EH (cell line): ENCODE results near the gene PGBD5.

Source experiments
- DNase-seq: peaks from one replicate; pipeline ENCODE4 v3.0.0-alpha.2; 2015; ENCODE audit warnings: low read depth

PGBD5 gene

GRCh38 chr1:230278871-230279582, 147.1 kb downstream of the PGBD5 start:
- DNase-seq, result no peak

- DNase-seq, result no peak
Observed at GRCh38 chr1:230278376-230278775, 147.8 kb downstream of the PGBD5 start.

GRCh38 chr1:230277201-230278025, 148.7 kb downstream of the PGBD5 start:
- no peak for DNase-seq

GRCh38 chr1:230276401-230276800, 149.7 kb downstream of the PGBD5 start:
- DNase-seq, result no peak

GRCh38 chr1:230274254-230274653, 151.9 kb downstream of the PGBD5 start:
- DNase-seq, result no peak

GRCh38 chr1:230273141-230273710, 152.9 kb downstream of the PGBD5 start:
- no peak for DNase-seq

GRCh38 chr1:230272557-230272956, 153.6 kb downstream of the PGBD5 start:
- no peak for DNase-seq

GRCh38 chr1:230271300-230272035, 154.7 kb downstream of the PGBD5 start:
- no peak for DNase-seq

GRCh38 chr1:230270559-230271281, 155.4 kb downstream of the PGBD5 start:
- DNase-seq, result peak; percentile 28

- DNase-seq, result no peak
Observed at GRCh38 chr1:230270185-230270558, 156.0 kb downstream of the PGBD5 start.

- peak; percentile 75 for DNase-seq
Observed at GRCh38 chr1:230268371-230269170, 157.6 kb downstream of the PGBD5 start.

GRCh38 chr1:230267338-230268065, 158.6 kb downstream of the PGBD5 start:
- DNase-seq, result no peak

GRCh38 chr1:230266456-230266855, 159.7 kb downstream of the PGBD5 start:
- DNase-seq, result no peak

- no peak for DNase-seq
Observed at GRCh38 chr1:230265200-230266115, 160.7 kb downstream of the PGBD5 start.
